ENCODE results near the gene SCUBE3. TPM values are rescaled to one million over a fixed set of nuclear protein-coding genes. Genes with fewer than 3 reads are reported as not detected.

The SCUBE3 gene
- total and polyA plus RNA-seq, 2 donors (not counting 1 experiment from before 2014, with no cell fraction given) = not detected

GRCh38 chr6:35259948-35260590 is 46.3 kb downstream of the SCUBE3 start:
- Mint-ChIP-seq H3K9me3 (ENCODE audit: insufficient read depth) (no peaks in the 10 kb centered on the region), H3K27ac (peak overlapping the region; percentile 98), H3K27me3 (no peaks in the 10 kb centered on the region), H3K4me3 (peak overlapping the region; percentile 81), H3K4me1 (peaks cover 53% of the 10 kb centered on the region)
- H3K4me3 ChIP-seq (ENCODE audit: control extremely low read depth in 1 of 5, extremely low read depth in 1 of 5, insufficient read depth in 1 of 5, low read depth in 2 of 5, low read length in 4 of 5) = peak overlapping the region; percentile 41 to 90 (median 81)
- H3K79me2 ChIP-seq (ENCODE audit: control insufficient read depth, insufficient read depth, low read length) = peaks cover 40% of the 10 kb centered on the region
- 11% methylated on average over 18 of the region's 23 CpGs for WGBS (ENCODE audit: insufficient coverage)
- H2AFZ ChIP-seq (ENCODE audit: insufficient read depth, low read depth, low read length, poor library complexity, severe bottlenecking) = peak overlapping the region; percentile 70
- intact Hi-C loops (cut with micrococcal nuclease) = loop anchor here (1.0 to 2.0 kb wide), 5 partner anchors 43 to 503 kb away; partner anchors contain the start of genes FANCE and SNRPC
- no peaks in the 10 kb centered on the region for H3K36me3 ChIP-seq (replicated peaks in 1 of 2; ENCODE audit: control extremely low read depth in 1 of 2, control insufficient read depth in 1 of 2, extremely low read depth in 1 of 2, insufficient read depth in 2 of 2, low read length in 1 of 2)
- no peaks in the 10 kb centered on the region for H3K27me3 ChIP-seq (replicated peaks in 1 of 4; ENCODE audit: control extremely low read depth in 1 of 4, control insufficient read depth in 3 of 4, insufficient read depth in 4 of 4, low read length in 3 of 4)
- H4K20me1 ChIP-seq (ENCODE audit: control insufficient read depth, insufficient read depth, low read length, poor library complexity, severe bottlenecking) = peaks cover 7% of the 10 kb centered on the region
- TF ChIP-seq EZH2 (IDR thresholded peaks at IDR 0.05; ENCODE audit: borderline replicate concordance, insufficient read depth, low read depth, low read length, poor library complexity, severe bottlenecking) (no peak), CTCF (IDR thresholded peaks at IDR 0.05) (no peak)
- H3K4me2 ChIP-seq (replicated peaks; ENCODE audit: low read depth, low read length, poor library complexity, severe bottlenecking) = peak overlapping the region; percentile 77
- H3K9ac ChIP-seq (ENCODE audit: low read length) = peak overlapping the region; percentile 83
- POLR2A ChIA-PET = interaction anchor here (0.8 to 1.1 kb wide), 3 partner anchors 189 to 1998 kb away, joined by 3 to 4 read pairs (median 4); partner anchors contain the start of genes FANCE, TBC1D22B and TMEM217
- H3K9me3 ChIP-seq (ENCODE audit: control extremely low read depth in 1 of 3, control insufficient read depth in 2 of 3, insufficient read depth in 1 of 3, low read length in 2 of 3) = no peaks in the 10 kb centered on the region
- CTCF ChIA-PET = interaction anchor here (0.8 to 3.4 kb wide), 4 partner anchors 12 to 207 kb away, joined by 3 to 30 read pairs (median 6); partner anchors contain the start of gene DEF6
- peak overlapping the region; percentile 97 to 98 for H3K27ac ChIP-seq (ENCODE audit: low read length in 2 of 2)
- DNase-seq (peak; percentile 92), ATAC-seq (ENCODE audit: low read depth) (peak; percentile 61)
- peaks cover 26 to 37% of the 10 kb centered on the region in 2 donors for H3K4me1 ChIP-seq (ENCODE audit: control insufficient read depth in 2 of 2, insufficient read depth in 2 of 2, low read length in 2 of 2)

All from B cell (primary cell).